ENCODE measurements around the gene SLC1A7.

DNA sequence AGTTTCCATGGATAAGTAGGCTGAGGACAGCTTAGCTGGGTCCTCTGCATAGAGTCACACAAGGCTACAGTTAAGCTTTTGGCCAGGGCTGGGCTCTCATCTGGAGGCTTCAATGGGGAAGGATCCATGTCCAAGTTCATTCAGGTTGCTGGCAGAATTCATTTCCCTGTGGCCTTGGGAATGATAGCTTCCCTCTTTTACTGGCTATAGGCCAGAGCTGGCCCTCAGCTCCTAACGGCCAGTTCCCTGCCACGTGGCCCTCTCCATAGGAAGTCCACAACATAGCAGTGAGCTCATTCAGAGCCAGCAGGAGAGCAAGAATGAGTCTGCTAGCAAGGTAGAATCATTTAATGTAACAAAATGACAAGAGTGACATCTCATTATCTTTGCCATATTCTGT lies 95.5 kb downstream of the SLC1A7 start:
- TF ChIP-seq, protein P1, sequence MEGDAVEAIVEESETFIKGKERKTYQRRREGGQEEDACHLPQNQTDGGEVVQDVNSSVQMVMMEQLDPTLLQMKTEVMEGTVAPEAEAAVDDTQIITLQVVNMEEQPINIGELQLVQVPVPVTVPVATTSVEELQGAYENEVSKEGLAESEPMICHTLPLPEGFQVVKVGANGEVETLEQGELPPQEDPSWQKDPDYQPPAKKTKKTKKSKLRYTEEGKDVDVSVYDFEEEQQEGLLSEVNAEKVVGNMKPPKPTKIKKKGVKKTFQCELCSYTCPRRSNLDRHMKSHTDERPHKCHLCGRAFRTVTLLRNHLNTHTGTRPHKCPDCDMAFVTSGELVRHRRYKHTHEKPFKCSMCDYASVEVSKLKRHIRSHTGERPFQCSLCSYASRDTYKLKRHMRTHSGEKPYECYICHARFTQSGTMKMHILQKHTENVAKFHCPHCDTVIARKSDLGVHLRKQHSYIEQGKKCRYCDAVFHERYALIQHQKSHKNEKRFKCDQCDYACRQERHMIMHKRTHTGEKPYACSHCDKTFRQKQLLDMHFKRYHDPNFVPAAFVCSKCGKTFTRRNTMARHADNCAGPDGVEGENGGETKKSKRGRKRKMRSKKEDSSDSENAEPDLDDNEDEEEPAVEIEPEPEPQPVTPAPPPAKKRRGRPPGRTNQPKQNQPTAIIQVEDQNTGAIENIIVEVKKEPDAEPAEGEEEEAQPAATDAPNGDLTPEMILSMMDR (IDR thresholded peaks at IDR 0.05; ENCODE audit: low read length) = no peak
- no peak for TF ChIP-seq EZH2 (IDR thresholded peaks at IDR 0.05; ENCODE audit: borderline replicate concordance, low read length)

Data from OCI-LY1 (cell line).